Subcutaneous adipose tissue (tissue), 4 donors: ENCODE data around the gene FTO. TPM values are rescaled to one million over a fixed set of nuclear protein-coding genes. Genes with fewer than 3 reads are reported as not detected.

Experiments
- total RNA-seq, 4 donors: library from RNA; depleted of rRNA; stranded (reverse); fragments of >200 nt; gene quantifications; one replicate each; pipeline ENCODE4 v1.1.0, GENCODE V29; 2016
- TF ChIP-seq, protein P1 (sequence below): fragments of 450-650 bp; IDR thresholded peaks from one replicate; pipeline ENCODE4 v1.5.1; 2016; ENCODE audit warnings: low read depth, mild to moderate bottlenecking, control low read depth, antibody characterized with exemption, moderate library complexity

FTO gene
- total RNA-seq, 4 donors from 2014 or later: 74.3 to 102 (median 90.9) TPM

DNA sequence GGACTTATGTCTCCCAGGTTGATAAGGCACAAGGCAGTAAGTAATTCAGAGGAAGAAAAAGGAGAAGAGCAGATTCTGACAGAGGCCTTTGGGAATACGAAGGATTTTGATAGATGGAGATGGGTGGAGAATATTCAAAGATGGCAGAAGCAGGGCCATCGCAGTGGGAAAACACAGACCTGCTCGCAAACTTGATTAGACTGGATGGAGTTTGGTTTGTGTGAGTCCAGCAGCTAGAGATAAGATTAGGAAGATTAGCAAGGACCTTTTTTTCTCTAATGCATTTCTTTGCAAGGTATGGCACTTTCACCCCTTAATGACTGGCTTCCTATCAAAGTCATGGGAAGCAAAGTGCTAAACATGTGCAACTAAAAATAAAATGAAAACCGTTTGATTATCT is 196.7 kb downstream of the FTO start:
- TF ChIP-seq, protein P1, sequence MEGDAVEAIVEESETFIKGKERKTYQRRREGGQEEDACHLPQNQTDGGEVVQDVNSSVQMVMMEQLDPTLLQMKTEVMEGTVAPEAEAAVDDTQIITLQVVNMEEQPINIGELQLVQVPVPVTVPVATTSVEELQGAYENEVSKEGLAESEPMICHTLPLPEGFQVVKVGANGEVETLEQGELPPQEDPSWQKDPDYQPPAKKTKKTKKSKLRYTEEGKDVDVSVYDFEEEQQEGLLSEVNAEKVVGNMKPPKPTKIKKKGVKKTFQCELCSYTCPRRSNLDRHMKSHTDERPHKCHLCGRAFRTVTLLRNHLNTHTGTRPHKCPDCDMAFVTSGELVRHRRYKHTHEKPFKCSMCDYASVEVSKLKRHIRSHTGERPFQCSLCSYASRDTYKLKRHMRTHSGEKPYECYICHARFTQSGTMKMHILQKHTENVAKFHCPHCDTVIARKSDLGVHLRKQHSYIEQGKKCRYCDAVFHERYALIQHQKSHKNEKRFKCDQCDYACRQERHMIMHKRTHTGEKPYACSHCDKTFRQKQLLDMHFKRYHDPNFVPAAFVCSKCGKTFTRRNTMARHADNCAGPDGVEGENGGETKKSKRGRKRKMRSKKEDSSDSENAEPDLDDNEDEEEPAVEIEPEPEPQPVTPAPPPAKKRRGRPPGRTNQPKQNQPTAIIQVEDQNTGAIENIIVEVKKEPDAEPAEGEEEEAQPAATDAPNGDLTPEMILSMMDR: no peak

DNA sequence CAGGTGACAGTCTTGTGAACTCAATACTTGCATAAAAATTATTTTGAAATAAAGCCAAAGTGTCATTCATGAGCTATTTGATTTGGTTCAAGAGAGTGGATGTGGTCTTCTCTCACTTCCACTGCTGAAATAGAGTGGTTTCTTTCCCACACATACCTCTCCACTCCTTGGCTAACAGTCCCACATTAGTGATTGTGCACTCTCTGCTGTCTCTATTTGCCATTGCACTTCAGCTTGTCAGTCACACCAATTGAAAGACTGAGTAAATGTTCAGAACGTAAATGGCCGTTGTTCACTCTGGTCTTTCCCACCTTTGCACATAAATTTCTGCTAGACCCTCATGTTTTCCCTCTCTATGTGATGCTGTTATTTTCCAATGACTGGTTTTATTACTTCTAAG is 197.5 kb downstream of the FTO start:
- TF ChIP-seq, protein P1: no peak

DNA sequence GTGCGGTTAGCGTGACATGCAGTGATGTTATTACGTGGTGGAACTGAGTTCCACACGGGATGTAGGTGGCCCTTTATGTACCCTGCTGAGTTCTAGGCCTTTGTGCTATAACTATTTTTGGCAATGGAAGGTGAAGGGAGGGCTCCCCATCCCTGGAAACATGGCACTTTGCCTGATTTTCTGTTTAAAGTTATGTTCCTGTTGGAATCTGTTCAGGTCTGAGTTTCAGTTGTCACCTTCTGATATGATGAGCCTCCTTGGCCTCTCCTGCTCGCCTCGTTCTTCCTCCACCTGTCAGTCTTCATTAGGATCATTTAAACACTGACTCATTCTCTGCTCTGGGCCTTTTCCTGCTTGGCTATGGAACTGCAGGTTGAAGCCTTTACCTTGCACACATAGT is 200.6 kb downstream of the FTO start:
- TF ChIP-seq, protein P1: no peak

DNA sequence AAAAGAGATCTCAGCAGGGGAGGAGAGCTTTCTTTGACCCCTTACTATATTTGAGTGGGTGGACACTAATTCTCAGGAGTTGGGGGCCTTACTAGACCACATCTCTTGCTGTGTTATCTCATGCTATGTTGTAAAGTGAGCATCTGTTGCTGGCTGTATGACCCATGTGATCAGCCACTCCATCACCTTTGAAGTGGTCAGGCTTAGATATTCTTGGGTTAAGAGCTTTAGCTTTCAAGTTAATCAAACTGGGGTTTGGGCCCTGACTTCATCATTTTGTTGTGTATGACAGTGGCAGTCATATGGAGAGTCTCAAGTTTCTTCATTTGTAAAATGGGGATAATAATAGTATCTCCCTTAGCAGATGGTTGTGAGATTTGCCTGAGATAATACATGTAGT is 201.1 kb downstream of the FTO start:
- TF ChIP-seq, protein P1: no peak

DNA sequence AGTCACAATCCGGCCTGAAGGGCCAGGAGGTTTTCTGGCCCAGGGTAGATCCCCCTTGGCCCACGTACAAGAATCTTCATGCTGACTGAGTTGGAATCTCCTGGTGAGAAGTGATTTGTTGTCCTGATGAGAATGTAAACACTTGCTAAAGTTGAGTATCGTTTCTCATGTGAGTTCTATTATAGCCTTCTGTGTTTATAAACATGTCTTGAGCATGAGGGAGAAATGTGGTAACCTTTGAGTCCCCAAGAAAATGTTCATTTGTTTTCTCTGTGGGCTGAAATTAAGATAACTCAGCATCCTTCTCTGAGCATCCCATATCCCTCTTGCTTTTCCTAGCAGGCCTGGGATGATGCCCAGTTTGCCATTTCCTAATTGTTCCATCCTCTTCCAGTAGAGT is 204.8 kb downstream of the FTO start:
- TF ChIP-seq, protein P1: no peak

DNA sequence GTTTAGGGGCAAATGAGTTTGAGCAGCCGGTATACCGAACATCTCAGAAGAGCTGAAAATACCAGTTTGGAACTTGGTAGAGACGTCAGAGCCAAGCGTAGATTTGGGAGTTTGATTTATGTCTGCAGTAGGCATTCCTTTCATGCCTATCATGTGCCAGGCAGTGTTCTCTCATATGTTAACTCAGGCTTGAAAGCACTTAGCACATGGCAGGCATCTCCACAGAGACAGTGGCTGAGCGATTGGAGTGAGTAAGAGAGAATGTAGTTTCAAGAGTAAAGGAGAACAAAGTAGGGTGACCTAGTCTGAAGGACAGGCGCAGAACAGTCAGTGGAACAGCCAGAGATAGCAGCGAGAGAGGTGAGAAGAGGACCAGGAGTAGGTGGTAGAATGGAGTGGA is 207.0 kb downstream of the FTO start:
- TF ChIP-seq, protein P1: no peak

DNA sequence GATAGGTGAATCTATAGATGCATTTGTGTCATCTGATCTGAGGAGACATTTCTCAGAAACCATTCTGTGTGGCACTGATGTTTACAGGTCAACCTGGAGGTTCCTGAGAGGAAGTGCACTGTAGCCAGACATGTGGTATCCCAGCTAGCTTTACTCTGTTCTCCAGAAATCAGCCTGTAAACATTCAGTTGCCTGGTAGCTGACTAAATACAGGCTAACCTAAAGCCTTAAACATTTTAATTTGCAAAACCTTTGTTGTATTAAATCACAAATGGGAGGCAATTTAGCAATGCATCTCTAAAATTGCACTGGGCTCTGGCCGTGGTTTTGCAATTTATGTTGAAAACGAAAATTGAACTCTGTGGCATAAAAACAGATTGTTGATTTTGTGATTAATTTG is 207.6 kb downstream of the FTO start:
- TF ChIP-seq, protein P1: no peak

DNA sequence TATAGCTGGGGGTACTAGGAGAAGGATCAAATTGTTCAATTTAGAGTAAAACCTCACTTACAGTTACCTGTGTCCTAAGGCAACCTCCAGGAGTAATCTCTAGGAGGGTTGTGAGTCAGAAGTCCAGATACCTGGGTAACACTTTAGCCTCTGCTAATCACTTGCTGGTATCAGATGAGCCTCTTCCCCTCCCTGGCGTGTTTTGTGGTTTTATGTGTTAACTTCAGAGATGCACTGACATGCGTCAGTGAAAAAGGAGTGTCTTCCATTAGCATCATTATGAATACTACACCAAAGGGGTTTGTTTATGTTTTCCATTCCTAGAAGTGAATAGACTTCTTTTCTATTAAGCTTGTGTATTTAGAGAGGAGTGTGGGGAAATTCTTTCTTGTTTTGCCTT is 208.2 kb downstream of the FTO start:
- TF ChIP-seq, protein P1: no peak
